Colonic mucosa (tissue), 4 donors: ENCODE measurements around the gene DUSP9. TPM values are rescaled to one million over a fixed set of nuclear protein-coding genes. Genes with fewer than 3 reads are reported as not detected.

Experiments
- DNase-seq: peaks from one replicate; pipeline ENCODE4 v3.0.0-alpha.2; 2020
- H3K27ac ChIP-seq: fragments of 200-600 bp; one replicate; pipeline ENCODE4 v1.8.0; 2021
- H3K27me3 ChIP-seq: fragments of 200-600 bp; one replicate; pipeline ENCODE4 v1.8.0; 2021
- H3K36me3 ChIP-seq: fragments of 200-600 bp; one replicate; pipeline ENCODE4 v1.8.0; 2021
- H3K4me1 ChIP-seq: fragments of 200-600 bp; one replicate; pipeline ENCODE4 v1.8.0; 2021; ENCODE audit warnings: mild to moderate bottlenecking
- H3K4me3 ChIP-seq: fragments of 200-600 bp; one replicate; pipeline ENCODE4 v1.8.0; 2021
- H3K9ac ChIP-seq, 2 donors: one replicate each; pipeline ENCODE4 v1.7.0; 2013; ENCODE audit warnings: control low read depth in 2 of 2, low read depth in 2 of 2, low read length in 2 of 2
- H3K9me3 ChIP-seq: fragments of 200-600 bp; one replicate; pipeline ENCODE4 v1.8.0; 2021
- intact Hi-C: fragments of 100-400 bp; cut with DNase I; formaldehyde crosslinking; loops from one replicate; pipeline ENCODE4 v1.14.1; 2022
- total RNA-seq, 2 donors: library from RNA; stranded (reverse); fragmentation: NEBNext Ultra II Directional in 1 of 2; extraction: Animal tissue kit (Norgen Biotek cat#: 25700) in 1 of 2; gene quantifications; one replicate each; pipeline ENCODE4 v1.2.1, GENCODE V29; 2021
- TF ChIP-seq, protein P1 (sequence below): fragments of 200-600 bp; IDR thresholded peaks from one replicate; pipeline ENCODE4 v1.8.0; 2022; ENCODE audit warnings: antibody characterized with exemption, mild to moderate bottlenecking
- donor health status: healthy.
- donor health status: DM: no; HTN: no; CAD: no.
- donor health status: DM: no; HTN: no; CAD: no.

DUSP9 gene
- total RNA-seq, 2 donors from 2014 or later, result 0.49 TPM; not detected in 1

DNA sequence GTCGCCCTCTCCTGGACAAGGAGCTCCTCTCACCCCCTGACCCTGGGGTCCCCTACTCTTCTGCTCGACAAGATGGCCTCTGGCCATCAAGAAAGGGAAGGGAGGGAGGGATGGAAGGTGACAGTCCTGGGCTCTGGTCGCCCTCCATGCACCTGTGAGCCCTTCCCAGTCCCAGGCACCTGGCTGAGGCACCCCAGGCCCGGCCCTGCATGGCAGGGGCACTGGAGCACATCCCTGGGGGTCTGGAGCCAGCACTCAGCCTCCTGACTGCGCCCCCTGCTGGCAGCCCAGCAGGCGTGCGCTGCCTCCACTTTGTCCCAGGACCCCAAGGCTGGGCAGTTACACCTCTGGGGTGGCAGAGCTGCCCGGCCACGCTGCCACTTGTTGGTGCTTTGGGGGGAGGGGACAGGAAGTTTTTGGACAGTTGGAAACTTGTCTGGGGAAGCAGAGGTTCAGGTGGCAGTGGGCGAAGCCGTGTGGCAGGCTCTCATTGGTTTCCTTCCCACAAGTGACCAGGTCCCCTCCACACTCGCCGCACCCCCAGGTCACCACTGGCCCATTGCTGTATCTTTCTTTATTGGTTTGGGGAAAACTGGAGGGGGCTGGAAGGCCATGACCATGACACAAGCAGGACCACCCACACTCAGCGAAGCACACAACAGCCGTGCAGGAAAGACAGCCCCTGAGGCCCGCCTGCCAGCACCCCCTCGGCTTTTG lies 22.3 kb downstream of the DUSP9 start:
- no peak overlapping the region for H3K9ac ChIP-seq
- intact Hi-C loops, result loop anchor here (5.0 to 10.0 kb wide), 3 partner anchors 117 to 715 kb away; no protein-coding TSS in a partner anchor
- DNase-seq, result no peak
- TF ChIP-seq, protein P1, sequence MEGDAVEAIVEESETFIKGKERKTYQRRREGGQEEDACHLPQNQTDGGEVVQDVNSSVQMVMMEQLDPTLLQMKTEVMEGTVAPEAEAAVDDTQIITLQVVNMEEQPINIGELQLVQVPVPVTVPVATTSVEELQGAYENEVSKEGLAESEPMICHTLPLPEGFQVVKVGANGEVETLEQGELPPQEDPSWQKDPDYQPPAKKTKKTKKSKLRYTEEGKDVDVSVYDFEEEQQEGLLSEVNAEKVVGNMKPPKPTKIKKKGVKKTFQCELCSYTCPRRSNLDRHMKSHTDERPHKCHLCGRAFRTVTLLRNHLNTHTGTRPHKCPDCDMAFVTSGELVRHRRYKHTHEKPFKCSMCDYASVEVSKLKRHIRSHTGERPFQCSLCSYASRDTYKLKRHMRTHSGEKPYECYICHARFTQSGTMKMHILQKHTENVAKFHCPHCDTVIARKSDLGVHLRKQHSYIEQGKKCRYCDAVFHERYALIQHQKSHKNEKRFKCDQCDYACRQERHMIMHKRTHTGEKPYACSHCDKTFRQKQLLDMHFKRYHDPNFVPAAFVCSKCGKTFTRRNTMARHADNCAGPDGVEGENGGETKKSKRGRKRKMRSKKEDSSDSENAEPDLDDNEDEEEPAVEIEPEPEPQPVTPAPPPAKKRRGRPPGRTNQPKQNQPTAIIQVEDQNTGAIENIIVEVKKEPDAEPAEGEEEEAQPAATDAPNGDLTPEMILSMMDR, result peak; percentile 87
- no peak overlapping the region for H3K4me3 ChIP-seq
- H3K9me3 ChIP-seq, result no peaks in the 10 kb centered on the region
- no peak overlapping the region for H3K27ac ChIP-seq
- H3K4me1 ChIP-seq, result no peaks in the 10 kb centered on the region
- no peaks in the 10 kb centered on the region for H3K27me3 ChIP-seq
- H3K36me3 ChIP-seq, result no peaks in the 10 kb centered on the region

DNA sequence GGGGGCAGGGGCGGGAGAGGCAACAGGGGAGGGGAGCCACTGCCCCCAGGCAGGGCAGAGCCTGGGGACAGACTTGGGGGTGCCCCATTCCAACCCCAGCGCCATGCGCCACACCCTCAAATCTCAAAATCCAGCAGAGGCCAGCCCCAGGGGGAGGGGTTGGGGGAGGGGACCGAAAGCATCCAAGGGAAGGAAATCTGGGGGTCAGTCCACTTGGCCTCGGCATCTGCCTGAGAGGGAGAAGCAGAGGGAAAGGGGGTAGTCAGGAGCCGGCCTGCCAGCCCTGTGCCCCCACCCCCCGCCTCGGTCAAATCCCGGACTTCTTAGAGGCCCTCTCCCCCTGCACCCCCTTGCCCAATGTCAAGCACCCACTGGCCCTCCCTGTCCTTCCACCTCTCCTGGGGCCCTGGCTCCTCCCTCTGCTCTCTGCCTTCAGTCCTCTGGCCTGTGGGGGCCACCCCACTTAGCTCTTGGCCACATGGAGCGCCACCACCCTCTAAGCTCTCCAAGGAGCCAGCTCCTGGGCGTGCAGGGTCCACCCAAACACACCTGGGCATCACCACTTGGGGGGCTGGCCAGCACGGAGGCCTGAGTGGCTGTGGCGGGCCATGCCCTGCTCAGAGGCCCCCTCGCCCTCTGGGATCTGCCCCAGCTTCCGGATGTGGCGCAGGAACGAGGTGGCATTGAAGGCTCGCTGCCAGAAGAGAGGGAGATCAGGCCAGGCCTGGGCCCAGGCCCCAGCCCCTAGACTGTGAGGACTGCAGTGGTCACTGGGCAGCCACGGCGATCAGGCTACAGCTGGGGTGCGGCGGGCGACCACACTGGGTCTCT lies 23.1 kb downstream of the DUSP9 start:
- TF ChIP-seq, protein P1, result no peak
- Histone ChIP-seq H3K9ac (no peak overlapping the region), H3K9me3 (no peaks in the 10 kb centered on the region), H3K27ac (no peak overlapping the region), H3K4me3 (no peak overlapping the region), H3K4me1 (no peaks in the 10 kb centered on the region), H3K27me3 (no peaks in the 10 kb centered on the region), H3K36me3 (no peaks in the 10 kb centered on the region)
- DNase-seq, result no peak
- intact Hi-C loops, result loop anchor here (5.0 to 10.0 kb wide), 3 partner anchors 118 to 715 kb away; no protein-coding TSS in a partner anchor

DNA sequence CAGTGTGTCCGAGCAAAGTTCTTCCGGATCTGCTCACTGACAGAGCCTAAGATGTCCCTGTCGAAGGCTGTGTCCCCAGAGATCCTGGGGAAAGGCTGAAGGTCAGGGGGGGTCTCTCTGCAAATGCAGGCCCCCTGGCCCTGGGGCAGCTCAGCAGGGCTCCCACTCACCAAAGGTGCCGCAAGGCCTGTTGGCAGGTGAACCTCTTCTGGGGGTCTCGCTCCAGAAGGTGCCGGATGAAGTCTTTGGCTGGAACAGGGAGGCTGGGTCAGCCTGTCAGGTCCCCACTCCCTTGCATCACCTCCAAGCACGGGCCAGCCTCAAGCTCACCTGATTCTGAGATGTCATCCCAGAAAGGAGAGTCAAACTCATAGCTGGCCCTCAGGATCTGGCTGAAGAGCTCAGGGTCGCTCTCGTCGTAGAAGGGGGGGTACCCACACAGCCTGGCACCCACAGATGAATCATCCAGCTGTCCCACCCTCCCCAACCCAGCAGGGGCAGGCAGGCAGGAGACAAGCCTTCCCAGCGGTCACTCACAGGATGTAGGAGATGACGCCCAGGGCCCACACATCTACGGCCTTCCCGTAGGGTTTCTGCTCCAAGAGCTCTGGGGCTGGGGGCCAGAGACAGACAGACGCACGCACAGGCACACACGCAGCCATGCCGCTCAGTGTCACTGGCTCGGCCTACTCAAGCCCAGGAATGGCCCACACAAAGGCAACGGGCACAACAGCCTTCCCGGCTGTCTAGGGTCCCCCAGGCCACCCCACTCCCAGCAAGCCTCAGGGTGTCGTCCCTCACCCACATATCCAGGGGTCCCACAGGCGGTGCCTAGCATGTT lies 24.0 kb downstream of the DUSP9 start:
- no peak overlapping the region for H3K27ac ChIP-seq
- no peak for DNase-seq
- H3K36me3 ChIP-seq, result no peaks in the 10 kb centered on the region
- no peaks in the 10 kb centered on the region for H3K27me3 ChIP-seq
- H3K9me3 ChIP-seq, result no peaks in the 10 kb centered on the region
- H3K4me3 ChIP-seq, result no peak overlapping the region
- H3K9ac ChIP-seq, result no peak overlapping the region
- intact Hi-C loops, result no loop called here
- no peaks in the 10 kb centered on the region for H3K4me1 ChIP-seq
- TF ChIP-seq, protein P1, result no peak

DNA sequence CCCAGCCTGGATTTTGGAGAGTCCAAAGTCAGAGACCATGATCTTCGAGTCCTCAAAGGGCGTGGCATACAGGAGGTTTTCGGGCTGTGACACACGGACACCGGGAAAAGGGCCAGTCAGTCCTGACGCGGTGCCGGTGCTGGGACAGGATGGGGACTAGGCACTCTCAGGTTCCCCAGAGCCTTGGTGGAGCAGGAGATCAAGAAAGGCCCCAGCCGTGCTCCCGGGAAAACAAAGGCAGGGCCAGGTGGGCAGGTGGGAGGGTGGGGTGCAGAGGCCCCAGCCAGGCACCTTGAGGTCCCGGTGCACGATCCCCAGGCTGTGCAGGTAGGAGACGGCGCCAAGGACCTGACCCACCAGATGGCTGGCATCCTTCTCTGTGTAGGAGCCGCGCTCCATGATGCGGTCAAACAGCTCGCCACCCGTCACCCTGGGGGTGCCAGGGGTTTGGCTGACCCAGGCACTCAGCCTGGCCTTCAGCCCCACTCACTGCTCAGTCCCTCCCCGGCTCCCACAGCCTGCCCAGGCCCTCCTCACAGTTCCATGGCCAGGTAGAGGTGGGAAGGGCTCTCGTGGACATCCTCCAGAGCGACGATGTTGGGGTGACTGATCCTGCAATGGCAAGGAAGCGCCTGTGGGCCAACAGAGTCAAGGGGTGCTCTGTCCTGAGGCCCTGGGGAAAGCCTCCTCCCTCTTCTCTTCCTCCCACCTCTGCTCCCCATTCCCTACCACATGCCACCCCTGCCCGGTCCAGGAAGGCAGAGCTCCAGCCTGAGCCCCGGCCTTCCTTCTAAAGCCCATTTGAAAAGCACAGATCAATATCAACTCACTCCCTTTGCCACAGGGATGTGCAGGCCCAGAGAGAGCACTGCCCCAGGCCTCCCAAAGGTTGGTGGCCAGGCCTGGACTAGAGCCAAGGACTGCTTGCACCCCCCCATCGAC lies 24.9 kb downstream of the DUSP9 start:
- H3K27me3 ChIP-seq, result no peaks in the 10 kb centered on the region
- intact Hi-C loops, result no loop called here
- no peaks in the 10 kb centered on the region for H3K4me1 ChIP-seq
- TF ChIP-seq, protein P1, result no peak
- no peaks in the 10 kb centered on the region for H3K36me3 ChIP-seq
- DNase-seq, result no peak
- no peak overlapping the region for H3K4me3 ChIP-seq
- no peak overlapping the region for H3K27ac ChIP-seq
- no peak overlapping the region for H3K9ac ChIP-seq
- H3K9me3 ChIP-seq, result no peaks in the 10 kb centered on the region
